Nephron progenitor cell (in vitro differentiated cells): ENCODE measurements around the gene PIGN.

Source experiments
- DNase-seq: peaks from one replicate; pipeline ENCODE4 v3.0.0; 2021
- H3K27ac Mint-ChIP-seq: 2 replicates; pipeline ENCODE4 v1.8.0; 2021; ENCODE audit warnings: mild to moderate bottlenecking, moderate library complexity, mixed read lengths
- H3K27me3 Mint-ChIP-seq: 2 replicates; pipeline ENCODE4 v1.8.0; 2021; ENCODE audit warnings: mild to moderate bottlenecking, low read depth, mixed read lengths; ENCODE audit not compliant: poor library complexity
- H3K36me3 Mint-ChIP-seq: 2 replicates; pipeline ENCODE4 v1.8.0; 2021; ENCODE audit warnings: low read depth, mixed read lengths
- H3K4me1 Mint-ChIP-seq: 2 replicates; pipeline ENCODE4 v1.8.0; 2021; ENCODE audit warnings: mixed read lengths
- H3K4me3 Mint-ChIP-seq: 2 replicates; pipeline ENCODE4 v1.8.0; 2021; ENCODE audit warnings: mild to moderate bottlenecking, moderate library complexity, mixed read lengths
- H3K9me3 Mint-ChIP-seq: 2 replicates; pipeline ENCODE4 v1.8.0; 2021; ENCODE audit warnings: mild to moderate bottlenecking, moderate library complexity, mixed read lengths
- CTCF ChIP-seq: fragments of 200-600 bp; sonication (generic); IDR thresholded peaks from 2 replicates; pipeline ENCODE4 v1.5.0; 2021; ENCODE audit warnings: antibody characterized with exemption

PIGN gene

GRCh38 chr18:62069556-62069955 lies 117.3 kb downstream of the PIGN start:
- no peak overlapping the region for H3K27ac Mint-ChIP-seq
- H3K36me3 Mint-ChIP-seq = peaks cover 23% of the 10 kb centered on the region
- no peak for TF ChIP-seq CTCF
- peaks cover 19% of the 10 kb centered on the region for H3K4me1 Mint-ChIP-seq
- H3K27me3 Mint-ChIP-seq = no peaks in the 10 kb centered on the region
- DNase-seq = no peak
- no peak overlapping the region for H3K4me3 Mint-ChIP-seq
- H3K9me3 Mint-ChIP-seq = peaks cover 8% of the 10 kb centered on the region

GRCh38 chr18:62066102-62066818 lies 120.6 kb downstream of the PIGN start:
- Mint-ChIP-seq H3K4me3 (no peak overlapping the region), H3K27ac (peak overlapping the region; percentile 11), H3K4me1 (peaks cover 40% of the 10 kb centered on the region), H3K27me3 (no peaks in the 10 kb centered on the region), H3K9me3 (peaks cover 8% of the 10 kb centered on the region), H3K36me3 (peaks cover 23% of the 10 kb centered on the region)
- TF ChIP-seq CTCF = no peak
- no peak for DNase-seq

- Mint-ChIP-seq H3K27ac (peak overlapping the region; percentile 66), H3K27me3 (no peaks in the 10 kb centered on the region), H3K36me3 (peaks cover 32% of the 10 kb centered on the region), H3K9me3 (peaks cover 14% of the 10 kb centered on the region), H3K4me3 (no peak overlapping the region), H3K4me1 (peaks cover 49% of the 10 kb centered on the region)
- DNase-seq = no peak
- no peak for TF ChIP-seq CTCF
Observed at GRCh38 chr18:62064361-62064760, 122.5 kb downstream of the PIGN start.

- peaks cover 12% of the 10 kb centered on the region for H3K9me3 Mint-ChIP-seq
- no peaks in the 10 kb centered on the region for H3K27me3 Mint-ChIP-seq
- no peak for TF ChIP-seq CTCF
- peaks cover 21% of the 10 kb centered on the region for H3K36me3 Mint-ChIP-seq
- H3K4me1 Mint-ChIP-seq = peaks cover 42% of the 10 kb centered on the region
- H3K4me3 Mint-ChIP-seq = no peak overlapping the region
- H3K27ac Mint-ChIP-seq = peak overlapping the region; percentile 75
- DNase-seq = no peak
Observed at GRCh38 chr18:62061821-62062478, 124.9 kb downstream of the PIGN start.

GRCh38 chr18:62060820-62061219 lies 126.0 kb downstream of the PIGN start:
- DNase-seq = no peak
- no peak for TF ChIP-seq CTCF
- peaks cover 42% of the 10 kb centered on the region for H3K4me1 Mint-ChIP-seq
- peaks cover 16% of the 10 kb centered on the region for H3K36me3 Mint-ChIP-seq
- no peaks in the 10 kb centered on the region for H3K27me3 Mint-ChIP-seq
- no peak overlapping the region for H3K4me3 Mint-ChIP-seq
- H3K9me3 Mint-ChIP-seq = peaks cover 10% of the 10 kb centered on the region
- H3K27ac Mint-ChIP-seq = peak overlapping the region; percentile 53
